B cell (primary cell): ENCODE results near the gene LIN37.
"Not testable (repeated sequence)": the region's sequence is repeated elsewhere in the genome, so short reads cannot be mapped to it uniquely, and the experiment has no call there.

Experiments used
- CTCF ChIP-seq: fragments of 200-600 bp; IDR thresholded peaks from one replicate; pipeline ENCODE4 v1.8.0; 2022; ENCODE audit warnings: antibody characterized with exemption, mild to moderate bottlenecking
- EZH2 ChIP-seq: IDR thresholded peaks from 2 replicates; pipeline ENCODE4 v1.6.1; 2012; ENCODE audit warnings: borderline replicate concordance, low read depth, mild to moderate bottlenecking, moderate library complexity, low read length; ENCODE audit not compliant: insufficient read depth, poor library complexity, severe bottlenecking

GRCh38 chr19:35772362-35772761 lies 24.0 kb downstream of the LIN37 start:
- not testable (repeated sequence) for TF ChIP-seq CTCF, EZH2
